K562 (cell line): ENCODE measurements around the gene OR2B2. TPM values are rescaled to one million over a fixed set of nuclear protein-coding genes. Genes with fewer than 3 reads are reported as not detected.

Experiments
- DPF2 ChIP-seq: fragments of 450-650 bp; IDR thresholded peaks from 2 replicates; pipeline ENCODE4 v1.6.1; 2016
- E2F3 ChIP-seq: fragments of 250-450 bp; sonication (Bioruptor Pico); IDR thresholded peaks from 2 replicates; pipeline ENCODE4 v1.4.0; 2020; ENCODE audit warnings: mild to moderate bottlenecking
- EHMT2 ChIP-seq: fragments of 450-650 bp; IDR thresholded peaks from 2 replicates; pipeline ENCODE4 v1.6.1; 2018; ENCODE audit warnings: antibody characterized with exemption
- GATA2 ChIP-seq: sonication (generic); formaldehyde crosslinking; IDR thresholded peaks from 2 replicates; pipeline ENCODE4 v1.4.0; 2020; ENCODE audit warnings: mild to moderate bottlenecking, missing genetic modification reagents
- HNRNPUL1 ChIP-seq: fragments of 200-400 bp; formaldehyde crosslinking; IDR thresholded peaks from 2 replicates; pipeline ENCODE4 v1.6.1; 2017; ENCODE audit warnings: low read length
- NEUROD1 ChIP-seq: fragments of 150-350 bp; IDR thresholded peaks from 2 replicates; pipeline ENCODE4 v1.6.1; 2014; ENCODE audit warnings: borderline replicate concordance, low read length, low read depth; ENCODE audit not compliant: partially characterized antibody
- NR2F6 ChIP-seq: fragments of 450-650 bp; formaldehyde crosslinking; IDR thresholded peaks from 2 replicates; pipeline ENCODE4 v1.4.0; 2020; ENCODE audit warnings: mild to moderate bottlenecking
- PPARD ChIP-seq: fragments of 250-450 bp; sonication (Bioruptor Pico); IDR thresholded peaks from 2 replicates; pipeline ENCODE4 v1.8.0; 2022; ENCODE audit warnings: inconsistent platforms, mild to moderate bottlenecking, moderate library complexity
- SREBF1 ChIP-seq: fragments of 150-350 bp; IDR thresholded peaks from 2 replicates; pipeline ENCODE4 v1.6.1; 2014; ENCODE audit warnings: antibody characterized with exemption, low read depth, low read length, borderline replicate concordance
- XRCC5 ChIP-seq: fragments of 200-400 bp; formaldehyde crosslinking; IDR thresholded peaks from 2 replicates; pipeline ENCODE4 v1.6.1; 2017; ENCODE audit warnings: low read depth, mild to moderate bottlenecking, low read length
- ZNF197 ChIP-seq: fragments of 200-800 bp; sonication (Bioruptor generic); IDR thresholded peaks from 2 replicates; pipeline ENCODE4 v1.6.1; 2016; ENCODE audit warnings: low read depth, missing genetic modification characterization, missing compliant biosample characterization
- ZNF830 ChIP-seq: fragments of 250-450 bp; sonication (Bioruptor Pico); IDR thresholded peaks from 2 replicates; pipeline ENCODE4 v1.5.0; 2021; ENCODE audit warnings: mild to moderate bottlenecking
- polyA plus RNA-seq, 8 experiments: library from polyadenylated mRNA; depleted of rRNA in 4 of 8; stranded (reverse) in 5 of 8; unstranded in 3 of 8; fragments of >200 nt; fragmentation: Nextera tagmentation in 2 of 8; fragmentation: Illumina TruSeq in 1 of 8; extraction: Ambion mirVana in 2 of 8; extraction: Trizol in 1 of 8; gene quantifications; 2 replicates each; pipeline versions ENCODE4 v1.2.1 to v1.2.3, GENCODE V29; 2011 to 2014; ENCODE audit warnings: inconsistent platforms in 1 of 8, missing spikeins in 1 of 8
- total RNA-seq, 7 experiments: library from RNA; depleted of rRNA in 6 of 7; stranded (reverse); fragments of >200 nt in 6 of 7; fragmentation: Illumina TruSeq in 2 of 7; extraction: Trizol in 2 of 7; gene quantifications; 2 replicates each; pipeline versions ENCODE4 v1.2.1 to v1.2.3, GENCODE V29; 2011 to 2021; ENCODE audit warnings: low replicate concordance in 1 of 7
- TF ChIP-seq, protein P1 (sequence below): fragments of 250-450 bp; sonication (Bioruptor Pico); IDR thresholded peaks from 2 replicates; pipeline ENCODE4 v1.8.0; 2021; ENCODE audit warnings: moderate library complexity, mild to moderate bottlenecking, inconsistent platforms
- TF ChIP-seq, protein P2 (sequence below): fragments of 200-400 bp; formaldehyde crosslinking; IDR thresholded peaks from 2 replicates; pipeline ENCODE4 v1.6.1; 2017; ENCODE audit warnings: mild to moderate bottlenecking, low read depth, low read length, moderate library complexity
- TF ChIP-seq, protein P3 (sequence below): fragments of 250-450 bp; sonication (Bioruptor Pico); IDR thresholded peaks from 2 replicates; pipeline ENCODE4 v1.8.0; 2021; ENCODE audit warnings: borderline replicate concordance, mild to moderate bottlenecking, moderate library complexity; ENCODE audit not compliant: poor library complexity, severe bottlenecking
- TF ChIP-seq, protein P4 (sequence below): fragments of 450-650 bp; IDR thresholded peaks from 2 replicates; pipeline ENCODE4 v1.6.1; 2017; ENCODE audit warnings: antibody characterized with exemption, mild to moderate bottlenecking
- TF ChIP-seq, protein P5 (sequence below), 2 experiments: fragments of 250-450 bp in 1 of 2; fragments of 450-650 bp in 1 of 2; sonication (Bioruptor Pico) in 1 of 2; IDR thresholded peaks; 2 replicates each; pipeline versions ENCODE4 v1.6.1 to v1.8.0; 2016 to 2021; ENCODE audit warnings: mild to moderate bottlenecking in 2 of 2, moderate library complexity in 2 of 2, missing compliant biosample characterization in 1 of 2, missing genetic modification characterization in 1 of 2
- TF ChIP-seq, protein P6 (sequence below): fragments of 450-650 bp; IDR thresholded peaks from 2 replicates; pipeline ENCODE4 v1.6.1; 2018; ENCODE audit warnings: mild to moderate bottlenecking, low read depth; ENCODE audit not compliant: partially characterized antibody

OR2B2 gene
- total and polyA plus RNA-seq, 9 of the 15 experiments (the other 6 are each of a cell fraction or from before 2014, with no cell fraction given): 0.24 TPM; not detected in 8

DNA sequence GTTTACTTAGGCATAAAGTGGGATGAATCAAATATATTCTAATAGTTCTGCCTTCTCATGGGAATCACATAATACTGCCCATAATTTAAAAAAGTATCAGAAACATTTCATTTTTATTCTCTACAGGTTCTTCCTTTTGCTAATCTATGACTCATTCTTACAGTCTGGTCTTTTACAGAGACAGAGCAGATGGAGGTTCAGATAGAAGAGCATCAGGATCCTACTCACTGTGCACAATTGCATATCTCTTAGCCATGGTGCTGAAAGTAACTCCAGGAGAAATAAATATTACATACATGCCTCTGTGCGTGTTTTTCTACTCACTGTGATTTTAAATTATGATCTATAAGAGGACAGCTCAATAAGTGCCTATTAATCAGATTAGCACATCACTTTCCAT, 28.6 kb upstream of the OR2B2 start (continued):
- TF ChIP-seq, protein P1, sequence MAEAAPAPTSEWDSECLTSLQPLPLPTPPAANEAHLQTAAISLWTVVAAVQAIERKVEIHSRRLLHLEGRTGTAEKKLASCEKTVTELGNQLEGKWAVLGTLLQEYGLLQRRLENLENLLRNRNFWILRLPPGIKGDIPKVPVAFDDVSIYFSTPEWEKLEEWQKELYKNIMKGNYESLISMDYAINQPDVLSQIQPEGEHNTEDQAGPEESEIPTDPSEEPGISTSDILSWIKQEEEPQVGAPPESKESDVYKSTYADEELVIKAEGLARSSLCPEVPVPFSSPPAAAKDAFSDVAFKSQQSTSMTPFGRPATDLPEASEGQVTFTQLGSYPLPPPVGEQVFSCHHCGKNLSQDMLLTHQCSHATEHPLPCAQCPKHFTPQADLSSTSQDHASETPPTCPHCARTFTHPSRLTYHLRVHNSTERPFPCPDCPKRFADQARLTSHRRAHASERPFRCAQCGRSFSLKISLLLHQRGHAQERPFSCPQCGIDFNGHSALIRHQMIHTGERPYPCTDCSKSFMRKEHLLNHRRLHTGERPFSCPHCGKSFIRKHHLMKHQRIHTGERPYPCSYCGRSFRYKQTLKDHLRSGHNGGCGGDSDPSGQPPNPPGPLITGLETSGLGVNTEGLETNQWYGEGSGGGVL: no peak
- TF ChIP-seq E2F3 (CRISPR knock-in tag) (no peak), GATA2 (CRISPR knock-in tag) (peak; percentile 83), XRCC5 (no peak), SREBF1 (no peak), ZNF197 (CRISPR knock-in tag) (no peak), NR2F6 (CRISPR knock-in tag) (no peak), EHMT2 (peak; percentile 98), DPF2 (peak; percentile 91), ZNF830 (CRISPR knock-in tag) (no peak), PPARD (no peak), HNRNPUL1 (no peak), NEUROD1 (no peak)
- TF ChIP-seq, protein P2, sequence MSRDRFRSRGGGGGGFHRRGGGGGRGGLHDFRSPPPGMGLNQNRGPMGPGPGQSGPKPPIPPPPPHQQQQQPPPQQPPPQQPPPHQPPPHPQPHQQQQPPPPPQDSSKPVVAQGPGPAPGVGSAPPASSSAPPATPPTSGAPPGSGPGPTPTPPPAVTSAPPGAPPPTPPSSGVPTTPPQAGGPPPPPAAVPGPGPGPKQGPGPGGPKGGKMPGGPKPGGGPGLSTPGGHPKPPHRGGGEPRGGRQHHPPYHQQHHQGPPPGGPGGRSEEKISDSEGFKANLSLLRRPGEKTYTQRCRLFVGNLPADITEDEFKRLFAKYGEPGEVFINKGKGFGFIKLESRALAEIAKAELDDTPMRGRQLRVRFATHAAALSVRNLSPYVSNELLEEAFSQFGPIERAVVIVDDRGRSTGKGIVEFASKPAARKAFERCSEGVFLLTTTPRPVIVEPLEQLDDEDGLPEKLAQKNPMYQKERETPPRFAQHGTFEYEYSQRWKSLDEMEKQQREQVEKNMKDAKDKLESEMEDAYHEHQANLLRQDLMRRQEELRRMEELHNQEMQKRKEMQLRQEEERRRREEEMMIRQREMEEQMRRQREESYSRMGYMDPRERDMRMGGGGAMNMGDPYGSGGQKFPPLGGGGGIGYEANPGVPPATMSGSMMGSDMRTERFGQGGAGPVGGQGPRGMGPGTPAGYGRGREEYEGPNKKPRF: no peak
- TF ChIP-seq, protein P3, sequence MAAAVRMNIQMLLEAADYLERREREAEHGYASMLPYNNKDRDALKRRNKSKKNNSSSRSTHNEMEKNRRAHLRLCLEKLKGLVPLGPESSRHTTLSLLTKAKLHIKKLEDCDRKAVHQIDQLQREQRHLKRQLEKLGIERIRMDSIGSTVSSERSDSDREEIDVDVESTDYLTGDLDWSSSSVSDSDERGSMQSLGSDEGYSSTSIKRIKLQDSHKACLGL (CRISPR knock-in tag): no peak
- TF ChIP-seq, protein P4, sequence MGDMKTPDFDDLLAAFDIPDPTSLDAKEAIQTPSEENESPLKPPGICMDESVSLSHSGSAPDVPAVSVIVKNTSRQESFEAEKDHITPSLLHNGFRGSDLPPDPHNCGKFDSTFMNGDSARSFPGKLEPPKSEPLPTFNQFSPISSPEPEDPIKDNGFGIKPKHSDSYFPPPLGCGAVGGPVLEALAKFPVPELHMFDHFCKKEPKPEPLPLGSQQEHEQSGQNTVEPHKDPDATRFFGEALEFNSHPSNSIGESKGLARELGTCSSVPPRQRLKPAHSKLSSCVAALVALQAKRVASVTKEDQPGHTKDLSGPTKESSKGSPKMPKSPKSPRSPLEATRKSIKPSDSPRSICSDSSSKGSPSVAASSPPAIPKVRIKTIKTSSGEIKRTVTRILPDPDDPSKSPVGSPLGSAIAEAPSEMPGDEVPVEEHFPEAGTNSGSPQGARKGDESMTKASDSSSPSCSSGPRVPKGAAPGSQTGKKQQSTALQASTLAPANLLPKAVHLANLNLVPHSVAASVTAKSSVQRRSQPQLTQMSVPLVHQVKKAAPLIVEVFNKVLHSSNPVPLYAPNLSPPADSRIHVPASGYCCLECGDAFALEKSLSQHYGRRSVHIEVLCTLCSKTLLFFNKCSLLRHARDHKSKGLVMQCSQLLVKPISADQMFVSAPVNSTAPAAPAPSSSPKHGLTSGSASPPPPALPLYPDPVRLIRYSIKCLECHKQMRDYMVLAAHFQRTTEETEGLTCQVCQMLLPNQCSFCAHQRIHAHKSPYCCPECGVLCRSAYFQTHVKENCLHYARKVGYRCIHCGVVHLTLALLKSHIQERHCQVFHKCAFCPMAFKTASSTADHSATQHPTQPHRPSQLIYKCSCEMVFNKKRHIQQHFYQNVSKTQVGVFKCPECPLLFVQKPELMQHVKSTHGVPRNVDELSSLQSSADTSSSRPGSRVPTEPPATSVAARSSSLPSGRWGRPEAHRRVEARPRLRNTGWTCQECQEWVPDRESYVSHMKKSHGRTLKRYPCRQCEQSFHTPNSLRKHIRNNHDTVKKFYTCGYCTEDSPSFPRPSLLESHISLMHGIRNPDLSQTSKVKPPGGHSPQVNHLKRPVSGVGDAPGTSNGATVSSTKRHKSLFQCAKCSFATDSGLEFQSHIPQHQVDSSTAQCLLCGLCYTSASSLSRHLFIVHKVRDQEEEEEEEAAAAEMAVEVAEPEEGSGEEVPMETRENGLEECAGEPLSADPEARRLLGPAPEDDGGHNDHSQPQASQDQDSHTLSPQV: no peak
- TF ChIP-seq, protein P5, sequence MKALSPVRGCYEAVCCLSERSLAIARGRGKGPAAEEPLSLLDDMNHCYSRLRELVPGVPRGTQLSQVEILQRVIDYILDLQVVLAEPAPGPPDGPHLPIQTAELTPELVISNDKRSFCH (CRISPR knock-in tag; IDR thresholded peaks at IDR 0.05): no peak
- TF ChIP-seq, protein P5 (tag; IDR thresholded peaks at IDR 0.05): no peak
- TF ChIP-seq, protein P6, sequence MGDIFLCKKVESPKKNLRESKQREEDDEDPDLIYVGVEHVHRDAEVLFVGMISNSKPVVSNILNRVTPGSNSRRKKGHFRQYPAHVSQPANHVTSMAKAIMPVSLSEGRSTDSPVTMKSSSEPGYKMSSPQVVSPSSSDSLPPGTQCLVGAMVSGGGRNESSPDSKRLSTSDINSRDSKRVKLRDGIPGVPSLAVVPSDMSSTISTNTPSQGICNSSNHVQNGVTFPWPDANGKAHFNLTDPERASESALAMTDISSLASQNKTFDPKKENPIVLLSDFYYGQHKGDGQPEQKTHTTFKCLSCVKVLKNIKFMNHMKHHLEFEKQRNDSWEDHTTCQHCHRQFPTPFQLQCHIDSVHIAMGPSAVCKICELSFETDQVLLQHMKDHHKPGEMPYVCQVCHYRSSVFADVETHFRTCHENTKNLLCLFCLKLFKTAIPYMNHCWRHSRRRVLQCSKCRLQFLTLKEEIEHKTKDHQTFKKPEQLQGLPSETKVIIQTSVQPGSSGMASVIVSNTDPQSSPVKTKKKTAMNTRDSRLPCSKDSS: no peak
